SK-N-DZ (cell line): ENCODE data around the gene PDE4B.
"Not testable (repeated sequence)": the region's sequence is repeated elsewhere in the genome, so short reads cannot be mapped to it uniquely, and the experiment has no call there.

ENCODE experiments used
- DNase-seq: peaks from one replicate; pipeline ENCODE4 v3.0.0-alpha.2; 2015; ENCODE audit warnings: low spot score

PDE4B gene

GRCh38 chr1:66384258-66384921, 591.7 kb downstream of the PDE4B start:
- DNase-seq, result no peak

- DNase-seq, result no peak
Observed at GRCh38 chr1:66386712-66387111, 594.0 kb downstream of the PDE4B start.

DNA sequence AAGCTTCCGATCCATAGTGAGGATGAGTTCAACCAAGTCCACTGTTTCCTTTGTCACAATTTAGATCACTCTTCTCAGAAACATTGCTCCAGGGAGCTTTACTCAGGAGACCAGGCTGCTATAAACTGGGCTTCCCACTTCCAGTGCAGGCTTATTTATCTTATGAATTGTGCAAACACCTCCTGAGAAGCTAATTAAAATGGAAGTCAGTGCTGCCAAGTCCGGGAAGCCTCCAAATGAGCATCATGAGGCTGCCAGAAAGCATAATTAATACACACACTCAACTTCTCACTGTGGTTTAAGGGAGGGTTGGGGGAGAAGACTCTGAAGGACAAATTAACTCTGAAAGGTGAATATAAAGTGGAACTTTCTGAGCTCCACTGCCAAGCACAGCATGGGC, 596.2 kb downstream of the PDE4B start:
- no peak for DNase-seq

GRCh38 chr1:66393586-66394287, 601.0 kb downstream of the PDE4B start:
- DNase-seq, result no peak

- no peak for DNase-seq
Observed at GRCh38 chr1:66394603-66395002, 601.9 kb downstream of the PDE4B start.

- no peak for DNase-seq
Observed at GRCh38 chr1:66395202-66396061, 602.7 kb downstream of the PDE4B start.

- DNase-seq, result no peak
Observed at GRCh38 chr1:66396212-66396890, 603.7 kb downstream of the PDE4B start.

- DNase-seq, result no peak
Observed at GRCh38 chr1:66397192-66397591, 604.5 kb downstream of the PDE4B start.

DNA sequence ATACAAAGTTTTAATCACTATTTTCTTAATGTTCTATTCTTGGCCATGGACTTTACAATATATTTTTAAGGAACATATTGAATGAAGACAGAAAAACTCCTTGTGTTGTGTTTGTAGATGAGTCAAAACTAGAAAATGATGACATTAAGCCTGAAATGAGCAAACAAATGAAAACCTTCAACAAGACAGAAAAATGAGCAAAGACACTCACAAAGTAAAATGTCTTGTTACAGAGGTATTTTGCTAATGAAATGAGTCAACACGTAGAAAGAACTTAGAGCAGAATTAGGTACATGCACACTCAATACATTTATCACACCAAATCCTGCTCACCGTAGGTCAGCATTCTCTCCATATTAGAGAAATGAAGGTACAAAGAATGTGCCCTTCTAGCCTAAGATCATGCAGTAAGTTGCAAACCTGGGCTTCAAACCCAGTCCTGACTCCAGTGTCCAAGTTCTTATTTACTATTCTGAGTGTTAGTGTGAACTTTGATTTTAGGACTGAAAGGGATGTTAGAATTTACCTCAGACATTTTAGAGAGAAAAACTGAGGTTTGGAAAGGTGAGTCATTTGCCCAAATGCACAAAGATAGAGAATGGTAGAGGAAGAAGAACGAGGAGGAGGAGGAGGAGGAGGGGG, 607.3 kb downstream of the PDE4B start:
- DNase-seq, result no peak

DNA sequence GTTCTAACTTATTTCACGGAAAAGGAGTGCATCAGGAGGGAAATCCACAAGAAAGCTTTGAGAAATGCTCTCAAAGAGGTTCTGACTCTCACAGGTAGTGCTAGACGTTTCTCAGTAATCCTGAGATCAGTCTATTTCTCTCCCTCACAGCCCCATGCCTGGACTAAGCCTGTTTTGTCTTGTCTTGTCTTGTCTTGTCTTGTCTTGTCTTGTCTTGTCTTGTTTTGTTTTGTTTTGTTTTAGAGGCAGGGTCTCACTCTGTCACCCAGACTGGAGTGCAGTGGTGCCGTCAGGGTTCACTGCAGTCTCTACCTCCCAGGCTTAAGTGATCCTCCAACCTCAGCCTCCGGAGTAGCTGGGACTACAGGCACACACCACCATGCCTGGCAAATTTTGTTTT, 608.0 kb downstream of the PDE4B start:
- DNase-seq, result no peak

GRCh38 chr1:66401244-66401643, 608.5 kb downstream of the PDE4B start:
- DNase-seq, result no peak

- DNase-seq, result peak; percentile 63
Observed at GRCh38 chr1:66402194-66402593, 609.5 kb downstream of the PDE4B start.

GRCh38 chr1:66403007-66403731, 610.5 kb downstream of the PDE4B start:
- DNase-seq, result peak; percentile 23

GRCh38 chr1:66405061-66405460, 612.4 kb downstream of the PDE4B start:
- DNase-seq, result no peak

DNA sequence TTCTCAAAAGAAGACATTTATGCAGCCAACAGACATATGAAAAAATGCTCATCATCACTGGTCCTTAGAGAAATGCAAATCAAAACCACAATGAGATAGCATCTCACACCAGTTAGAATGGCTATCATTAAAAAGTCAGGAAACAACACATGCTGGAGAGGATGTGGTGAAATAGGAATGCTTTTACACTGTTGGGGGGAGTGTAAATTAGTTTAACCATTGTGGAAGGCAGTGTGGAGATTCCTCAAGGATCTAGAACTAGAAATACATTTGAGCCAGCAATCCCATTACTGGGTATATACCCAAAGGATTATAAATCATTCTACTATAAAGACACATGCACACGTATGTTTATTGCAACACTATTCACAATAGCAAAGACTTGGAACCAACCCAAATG, 618.8 kb downstream of the PDE4B start:
- DNase-seq, result not testable (repeated sequence)

GRCh38 chr1:66412704-66413103, 620.0 kb downstream of the PDE4B start:
- no peak for DNase-seq

DNA sequence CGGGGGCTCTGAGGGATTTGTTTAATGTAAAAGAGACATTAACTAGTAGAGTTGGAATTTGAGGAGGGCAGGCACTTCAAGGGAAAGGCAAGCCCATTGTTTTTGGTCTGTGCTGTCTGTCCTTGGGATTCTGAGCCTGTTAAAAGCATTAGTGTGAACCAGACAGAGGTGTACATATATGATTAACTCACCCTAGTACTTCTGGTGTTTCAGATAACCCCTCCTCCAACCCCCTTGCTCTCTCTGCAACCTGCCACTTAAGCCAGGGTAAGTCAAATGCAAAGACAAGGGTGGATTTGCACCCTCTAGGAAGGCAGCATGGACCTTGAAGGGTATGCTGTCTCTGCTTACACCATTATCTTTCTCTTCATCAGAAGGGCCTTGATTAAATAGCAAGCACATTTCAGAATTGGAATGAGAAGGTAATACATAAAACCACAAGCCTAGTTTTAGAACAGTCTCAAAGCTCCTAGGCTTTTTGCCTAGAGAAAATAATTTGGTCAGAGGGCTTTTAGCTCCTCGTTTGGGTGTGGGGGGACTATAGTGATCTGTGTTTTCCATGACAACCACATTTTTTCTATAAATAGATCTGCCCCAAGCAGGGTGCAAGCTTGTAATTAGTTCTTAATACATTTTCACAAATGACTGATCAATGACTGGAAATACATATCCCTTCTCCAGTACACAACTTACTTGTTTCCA, 620.6 kb downstream of the PDE4B start:
- no peak for DNase-seq

- no peak for DNase-seq
Observed at GRCh38 chr1:66413838-66414175, 621.1 kb downstream of the PDE4B start.

- no peak for DNase-seq
Observed at GRCh38 chr1:66415281-66415680, 622.6 kb downstream of the PDE4B start.

DNA sequence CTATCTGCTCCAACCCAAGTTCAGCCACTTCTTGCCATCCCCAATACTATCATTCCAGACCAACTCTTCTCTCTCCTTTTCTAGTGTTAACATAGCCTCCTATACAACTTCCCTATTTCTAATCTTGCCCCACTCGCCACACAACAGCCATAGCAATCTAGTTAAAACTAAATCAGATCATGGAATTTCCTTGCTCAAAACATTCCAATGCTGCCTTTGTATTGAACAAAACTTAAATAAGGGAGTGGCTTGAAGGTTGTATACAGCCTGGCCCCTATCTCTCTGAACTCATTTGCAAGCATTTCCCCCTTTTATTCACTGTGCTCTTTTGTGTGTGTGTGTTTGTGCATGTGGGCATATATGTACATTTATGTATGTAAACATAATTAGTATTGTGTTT, 623.2 kb downstream of the PDE4B start:
- DNase-seq, result no peak
